ENCODE results near the gene CEP41. TPM values are rescaled to one million over a fixed set of nuclear protein-coding genes. Genes with fewer than 3 reads are reported as not detected.

The CEP41 gene
- total and polyA plus RNA-seq, 2 donors (not counting 3 experiments of a cell fraction or from before 2014, with no cell fraction given), result 19.5 to 26.8 TPM

DNA sequence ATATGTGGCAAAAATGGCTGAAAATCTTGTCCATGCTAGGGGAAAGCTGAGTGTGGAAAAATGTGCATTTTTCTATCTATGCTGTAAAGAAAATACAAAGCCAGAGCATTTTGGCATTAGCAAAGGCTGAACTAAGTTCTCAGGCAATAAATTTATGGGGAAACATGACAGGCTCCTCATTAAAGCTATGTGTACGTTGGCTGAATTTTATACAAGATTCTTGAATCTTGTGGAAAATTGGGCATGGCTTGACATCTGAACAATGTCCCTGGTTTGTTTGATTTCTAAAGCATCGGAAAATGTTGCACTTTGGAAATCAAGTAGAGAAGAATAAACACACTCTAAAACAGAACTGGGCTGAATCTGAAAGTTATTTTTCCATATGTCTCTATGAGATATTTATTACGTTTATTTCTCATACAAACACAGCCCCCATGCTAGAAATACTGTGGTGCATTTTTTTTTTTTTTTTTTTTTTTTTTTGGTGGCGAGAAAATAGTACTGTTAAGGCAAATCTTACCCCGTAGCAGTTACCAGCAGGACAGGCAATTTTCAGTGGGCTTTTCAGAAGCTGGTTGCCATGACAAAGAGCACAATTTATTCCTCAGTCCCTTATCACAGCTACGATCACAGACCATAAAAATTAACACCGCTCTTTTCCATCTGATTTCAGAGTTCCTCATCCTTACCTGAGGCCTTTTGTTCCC lies 43.6 kb downstream of the CEP41 start:
- Histone ChIP-seq H3K4me2 (ENCODE audit: insufficient read depth, low read length) (no peak overlapping the region), H2AFZ (ENCODE audit: low read depth, low read length) (no peak overlapping the region), H3K4me1 (ENCODE audit: control insufficient read depth, extremely low read depth, insufficient read depth, low read length) (peaks cover 4% of the 10 kb centered on the region), H3K36me3 (ENCODE audit: control insufficient read depth in 2 of 2, extremely low read depth in 1 of 2, insufficient read depth in 2 of 2, low read length in 2 of 2) (no peaks in the 10 kb centered on the region), H4K20me1 (replicated peaks; ENCODE audit: control insufficient read depth, extremely low read depth, insufficient read depth, low read length) (no peaks in the 10 kb centered on the region), H3K9me1 (replicated peaks; ENCODE audit: control insufficient read depth, extremely low read depth, insufficient read depth, low read length) (no peaks in the 10 kb centered on the region), H3K9ac (replicated peaks; ENCODE audit: extremely low read depth, insufficient read depth, low read length) (no peak overlapping the region), H3K27ac (ENCODE audit: insufficient read depth, low read depth, low read length) (no peak overlapping the region), H3K27me3 (ENCODE audit: control insufficient read depth in 2 of 2, insufficient read depth in 2 of 2, low read length in 2 of 2) (no peaks in the 10 kb centered on the region), H3K79me2 (ENCODE audit: control insufficient read depth, insufficient read depth, low read length) (no peaks in the 10 kb centered on the region), H3K9me3 (replicated peaks; ENCODE audit: control insufficient read depth, insufficient read depth, low read length) (no peaks in the 10 kb centered on the region), H3K4me3 (replicated peaks in 1 of 3; ENCODE audit: insufficient read depth in 1 of 3, low read depth in 1 of 3, low read length in 3 of 3) (no peak overlapping the region)
- DNase-seq (ENCODE audit: low read depth, low spot score), result peak; percentile 45
- CTCF ChIA-PET, result interaction anchor here (0.6 kb wide), 1 partner anchor 43 kb away, joined by 5 read pairs; the partner anchor contains the start of gene CEP41
- intact Hi-C loops (cut with micrococcal nuclease), result no loop called here
- FAIRE-seq, result no peak
- POLR2A ChIA-PET, result no interaction called here
- BruUV-seq (replicated peaks), result no TSS peak
- TF ChIP-seq JUN (IDR thresholded peaks at IDR 0.05; ENCODE audit: borderline replicate concordance, insufficient read depth, insufficient read length, low read depth), result no peak
- TF ChIP-seq, protein P1, sequence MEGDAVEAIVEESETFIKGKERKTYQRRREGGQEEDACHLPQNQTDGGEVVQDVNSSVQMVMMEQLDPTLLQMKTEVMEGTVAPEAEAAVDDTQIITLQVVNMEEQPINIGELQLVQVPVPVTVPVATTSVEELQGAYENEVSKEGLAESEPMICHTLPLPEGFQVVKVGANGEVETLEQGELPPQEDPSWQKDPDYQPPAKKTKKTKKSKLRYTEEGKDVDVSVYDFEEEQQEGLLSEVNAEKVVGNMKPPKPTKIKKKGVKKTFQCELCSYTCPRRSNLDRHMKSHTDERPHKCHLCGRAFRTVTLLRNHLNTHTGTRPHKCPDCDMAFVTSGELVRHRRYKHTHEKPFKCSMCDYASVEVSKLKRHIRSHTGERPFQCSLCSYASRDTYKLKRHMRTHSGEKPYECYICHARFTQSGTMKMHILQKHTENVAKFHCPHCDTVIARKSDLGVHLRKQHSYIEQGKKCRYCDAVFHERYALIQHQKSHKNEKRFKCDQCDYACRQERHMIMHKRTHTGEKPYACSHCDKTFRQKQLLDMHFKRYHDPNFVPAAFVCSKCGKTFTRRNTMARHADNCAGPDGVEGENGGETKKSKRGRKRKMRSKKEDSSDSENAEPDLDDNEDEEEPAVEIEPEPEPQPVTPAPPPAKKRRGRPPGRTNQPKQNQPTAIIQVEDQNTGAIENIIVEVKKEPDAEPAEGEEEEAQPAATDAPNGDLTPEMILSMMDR (IDR thresholded peaks at IDR 0.05; ENCODE audit: extremely low read depth in 1 of 2, insufficient read depth in 1 of 2, low read depth in 1 of 2, low read length in 2 of 2), result no peak
- no peak for TF ChIP-seq POLR2AphosphoS5 (IDR thresholded peaks at IDR 0.05; ENCODE audit: insufficient read depth, low read depth, low read length)
- TF ChIP-seq, protein P2, sequence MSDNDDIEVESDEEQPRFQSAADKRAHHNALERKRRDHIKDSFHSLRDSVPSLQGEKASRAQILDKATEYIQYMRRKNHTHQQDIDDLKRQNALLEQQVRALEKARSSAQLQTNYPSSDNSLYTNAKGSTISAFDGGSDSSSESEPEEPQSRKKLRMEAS (IDR thresholded peaks at IDR 0.05; ENCODE audit: insufficient read depth, insufficient read length), result no peak
- TF ChIP-seq MYC (IDR thresholded peaks at IDR 0.05; ENCODE audit: low read depth, low read length), result no peak
- no peak for TF ChIP-seq GATA2 (IDR thresholded peaks at IDR 0.05; ENCODE audit: insufficient read depth, insufficient read length, low read depth, low read length)
- TF ChIP-seq EZH2 (IDR thresholded peaks at IDR 0.05; ENCODE audit: borderline replicate concordance, low read depth, low read length, severe bottlenecking), result no peak
- TF ChIP-seq POLR2A (IDR thresholded peaks at IDR 0.05; ENCODE audit: low read depth, low read length), result no peak
- no peak for TF ChIP-seq FOS (IDR thresholded peaks at IDR 0.05; ENCODE audit: borderline replicate concordance, insufficient read depth, low read length)
- dilution Hi-C loops (cut with MboI; ENCODE audit: extremely low pct_ligation_motif_present, low sequenced_read_pairs), result no loop called here

All from endothelial cell of umbilical vein (primary cell).